Pancreas (tissue), 10 donors: ENCODE results near the gene HID1. TPM values are rescaled to one million over a fixed set of nuclear protein-coding genes. Genes with fewer than 3 reads are reported as not detected.

ENCODE experiments used
- ATAC-seq, 4 donors: fragments of 200-7000 bp; cut with Tn5 transposase; one replicate each; pipeline versions ENCODE4 v1.8.0 to v1.9.1; 2020; ENCODE audit warnings: mild to moderate bottlenecking in 4 of 4, moderate library complexity in 4 of 4
- DNase-seq, 6 donors: peaks; one replicate each; pipeline ENCODE4 v3.0.0-alpha.2; 2020
- FAIRE-seq: peaks from 2 replicates; lab custom pipeline; 2012; peaks lifted over from hg19 to GRCh38; lab: Jason Lieb, UNC
- H3K27ac ChIP-seq, 4 donors: fragments of 200-600 bp; sonication (generic); 1 replicate in 3 of 4; 2 replicates in 1 of 4; pipeline versions ENCODE4 v1.5.0 to v1.8.0; 2020
- H3K27me3 ChIP-seq, 4 donors: fragments of 200-600 bp; one replicate each; pipeline ENCODE4 v1.8.0; 2021
- H3K36me3 ChIP-seq, 3 donors: fragments of 200-600 bp; sonication (generic) in 1 of 3; one replicate each; pipeline versions ENCODE4 v1.5.0 to v1.8.0; 2020 to 2021
- H3K4me1 ChIP-seq, 3 donors: fragments of 200-600 bp; one replicate each; pipeline ENCODE4 v1.8.0; 2021
- H3K4me3 ChIP-seq, 4 donors: fragments of 200-600 bp; sonication (generic) in 2 of 4; one replicate each; pipeline versions ENCODE4 v1.5.0 to v1.8.0; 2020 to 2021
- H3K9me3 ChIP-seq, 4 donors: fragments of 200-600 bp; one replicate each; pipeline ENCODE4 v1.8.0; 2021
- CTCF ChIP-seq, 4 donors: fragments of 200-600 bp; sonication (generic) in 3 of 4; IDR thresholded peaks; one replicate each; pipeline versions ENCODE4 v1.5.0 to v1.8.0; 2021; ENCODE audit warnings: antibody characterized with exemption in 4 of 4
- WGBS, 2 donors: extraction: QIAGEN DNeasy Blood & Tissue Kit; methylation state at CpG; one replicate each; pipeline ENCODE4 v1.1.7; 2013; 5-methylcytosine and 5-hydroxymethylcytosine counted together
- intact Hi-C, 3 donors: fragments of 100-400 bp; cut with DNase I; formaldehyde crosslinking; loops; one replicate each; pipeline versions ENCODE4 v1.11.1 to v1.14.2; 2022
- polyA plus RNA-seq, 2 donors: library from polyadenylated mRNA; stranded (reverse); fragments of 200-250 nt; gene quantifications; one replicate each; pipeline ENCODE4 v1.2.3, GENCODE V29; 2013
- total RNA-seq, 6 donors: library from RNA; stranded (reverse); fragmentation: NEBNext Ultra II Directional in 4 of 6; extraction: Animal tissue kit (Norgen Biotek cat#: 25700) in 4 of 6; gene quantifications; one replicate each; pipeline versions ENCODE4 v1.2.1 to v1.2.4, GENCODE V29; 2021 to 2023
- donor health status: healthy with polysubstance abuse.
- donor health status: DM: no; HTN: no; CAD: no; lungs with moderate emphysema.
- donor health status: DM: no; HTN: no; CAD: no.
- donor health status: control.
- donor health status: control.
- donor health status: Bipolar disorder and iron deficiency.
- donor health status: DM: yes; HTN: yes; CAD: no.
- donor health status: DM: no; HTN: no; CAD: no.
- donor health status: DM: no; HTN: no; CAD: no.
- donor health status: DM: yes; HTN: yes; CAD: no.

Gene HID1
- total and polyA plus RNA-seq, 8 donors = 76.7 to 262 (median 126) TPM

- no peak overlapping the region for H3K4me3 ChIP-seq
- no peak for TF ChIP-seq CTCF (IDR thresholded peaks at IDR 0.05)
- DNase-seq = no peak
- H3K9me3 ChIP-seq = no peaks in the 10 kb centered on the region
- peak overlapping the region; percentile 73 to 85 (median 80) for H3K27ac ChIP-seq
- 36 to 40% methylated on average over 2 of the region's 2 CpGs for WGBS, 2 donors
- ATAC-seq = peak in 2 of 4 donors; percentile 4
- FAIRE-seq = no peak
- intact Hi-C loops = no loop called here
- H3K4me1 ChIP-seq = peaks cover 0 to 24% (median 4%) of the 10 kb centered on the region in 3 donors
- H3K36me3 ChIP-seq = no peaks in the 10 kb centered on the region
- no peaks in the 10 kb centered on the region for H3K27me3 ChIP-seq
Observed at GRCh38 chr17:74992223-74992622, 19.7 kb upstream of the HID1 start.

- ATAC-seq = no peak
- 81 to 94% methylated on average over 7 to 10 of the region's 10 CpGs for WGBS, 2 donors
Observed at GRCh38 chr17:74990581-74991105, 18.1 kb upstream of the HID1 start.

GRCh38 chr17:74987909-74988711 lies 15.6 kb upstream of the HID1 start:
- no peak for TF ChIP-seq CTCF (IDR thresholded peaks at IDR 0.05)
- FAIRE-seq = no peak
- Histone ChIP-seq H3K27ac (peak overlapping the region; percentile 68 to 88 (median 75)), H3K9me3 (no peaks in the 10 kb centered on the region), H3K27me3 (no peaks in the 10 kb centered on the region), H3K4me1 (peaks cover 4 to 16% (median 5%) of the 10 kb centered on the region in 3 donors), H3K4me3 (peak overlapping the region; percentile 63 to 77 (median 74)), H3K36me3 (no peaks in the 10 kb centered on the region)
- peak; percentile 57 to 72 (median 60) for ATAC-seq
- intact Hi-C loops = no loop called here
- WGBS, 2 donors = 3 to 8% methylated on average over 34 to 76 of the region's 76 CpGs
- peak in 5 of 6 donors; percentile 51 to 81 (median 68) for DNase-seq

More at GRCh38 chr17:74990581-74991105, 18.1 kb upstream of the HID1 start:
- DNase-seq (no peak), FAIRE-seq (no peak)
- Histone ChIP-seq H3K36me3 (no peaks in the 10 kb centered on the region), H3K27me3 (no peaks in the 10 kb centered on the region), H3K9me3 (no peaks in the 10 kb centered on the region), H3K4me3 (no peak overlapping the region), H3K4me1 (peaks cover 4 to 28% (median 5%) of the 10 kb centered on the region in 3 donors), H3K27ac (peak overlapping the region; percentile 17 to 85 (median 78))
- TF ChIP-seq CTCF (IDR thresholded peaks at IDR 0.05) = no peak
- intact Hi-C loops = no loop called here

GRCh38 chr17:74987418-74987908 lies 14.9 kb upstream of the HID1 start, which contains the start of gene CDR2L:
CDR2L (plus strand) TSS chr17:74987632; CDS start chr17:74988044, 412 bp downstream.
- Histone ChIP-seq H3K9me3 (no peaks in the 10 kb centered on the region), H3K4me3 (peak within 1 kb of the TSS; percentile 63 to 77 (median 74)), H3K27ac (peak within 1 kb of the TSS; percentile 68 to 88 (median 75)), H3K27me3 (no peaks in the 10 kb centered on the region), H3K4me1 (peaks cover 0 to 10% (median 5%) of the 10 kb centered on the region in 3 donors), H3K36me3 (no peaks in the 10 kb centered on the region)
- DNase-seq (peak; percentile 94 to 99 (median 96)), FAIRE-seq (no peak), ATAC-seq (peak; percentile 89 to 95 (median 93))
- TF ChIP-seq CTCF (IDR thresholded peaks at IDR 0.05) = no peak
- WGBS, 2 donors = 0% methylated on average over 18 to 51 of the region's 51 CpGs
- intact Hi-C loops = no loop called here
